Lower leg skin (tissue), 4 donors: ENCODE measurements around the gene ZNF821. TPM values are rescaled to one million over a fixed set of nuclear protein-coding genes. Genes with fewer than 3 reads are reported as not detected.

ENCODE experiments used
- DNase-seq, 2 donors: peaks; one replicate each; pipeline ENCODE4 v3.0.0-alpha.2; 2019; ENCODE audit warnings: low spot score in 2 of 2
- H3K4me3 ChIP-seq: fragments of 200-600 bp; sonication (generic); 2 replicates; pipeline ENCODE4 v1.5.1; 2017; ENCODE audit warnings: mild to moderate bottlenecking, low read depth; ENCODE audit not compliant: poor library complexity, severe bottlenecking
- CTCF ChIP-seq, 3 donors: fragments of 450-650 bp; IDR thresholded peaks; one replicate each; pipeline ENCODE4 v1.5.1; 2016; ENCODE audit warnings: antibody characterized with exemption in 3 of 3, mild to moderate bottlenecking in 3 of 3, moderate library complexity in 2 of 3
- POLR2A ChIP-seq, 2 donors: fragments of 450-650 bp; IDR thresholded peaks; one replicate each; pipeline ENCODE4 v1.6.1; 2016 to 2017; ENCODE audit warnings: antibody characterized with exemption in 2 of 2, mild to moderate bottlenecking in 1 of 2, moderate library complexity in 1 of 2
- WGBS, 2 donors: methylation state at CpG; one replicate each; pipeline ENCODE4 v1.1.5; 2018; 5-methylcytosine and 5-hydroxymethylcytosine counted together
- intact Hi-C: fragments of 100-400 bp; cut with DNase I; formaldehyde crosslinking; loops from one replicate; pipeline ENCODE4 v1.15.0; 2023; ENCODE audit warnings: low total_unique reads
- total RNA-seq, 4 donors: library from RNA; depleted of rRNA; stranded (reverse); fragments of >200 nt; gene quantifications; one replicate each; pipeline ENCODE4 v1.1.0, GENCODE V29; 2016

ZNF821 gene
- total RNA-seq, 4 donors from 2014 or later: 13.6 to 21.0 (median 17.2) TPM

DNA sequence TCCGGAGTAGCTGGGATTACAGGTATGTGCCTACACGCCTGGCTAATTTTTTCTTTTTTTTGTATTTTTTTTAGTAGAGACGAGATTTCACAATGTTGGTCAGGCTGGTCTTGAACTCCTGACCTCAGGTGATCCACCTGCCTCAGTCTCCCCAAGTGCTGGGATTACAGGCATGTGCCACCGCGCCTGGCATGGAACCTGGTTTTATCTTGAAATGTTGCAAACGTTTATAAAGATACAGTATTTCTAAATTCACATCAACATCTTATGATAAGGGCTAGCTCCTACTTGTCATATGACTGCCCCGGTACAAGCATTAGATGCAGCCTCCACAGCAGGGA, 9.9 kb upstream of the ZNF821 start:
- WGBS, 2 donors: 37 to 46% methylated on average over 7 of the region's 7 CpGs
- H3K4me3 ChIP-seq: no peak overlapping the region
- intact Hi-C loops: no loop called here
- TF ChIP-seq POLR2A (IDR thresholded peaks at IDR 0.05) (no peak), CTCF (IDR thresholded peaks at IDR 0.05) (no peak)
- DNase-seq: peak in 1 of 2 donors; percentile 80

- 91 to 99% methylated on average over 3 of the region's 3 CpGs for WGBS, 2 donors
These were observed 5.2 kb upstream of the ZNF821 start for GRCh38 chr16:71889147-71889546.

GRCh38 chr16:71885261-71885650, 1.3 kb upstream of the ZNF821 start:
- 41% methylated on average over 4 of the region's 4 CpGs for WGBS, 2 donors
- no peak for DNase-seq
- TF ChIP-seq CTCF (IDR thresholded peaks at IDR 0.05) (no peak), POLR2A (IDR thresholded peaks at IDR 0.05) (no peak)
- intact Hi-C loops: loop anchor here (10.0 kb wide), 1 partner anchor 80 kb away; the partner anchor contains the start of gene AP1G1
- H3K4me3 ChIP-seq: no peak overlapping the region

More at GRCh38 chr16:71889147-71889546, 5.2 kb upstream of the ZNF821 start:
- DNase-seq: no peak
- TF ChIP-seq POLR2A (IDR thresholded peaks at IDR 0.05) (no peak), CTCF (IDR thresholded peaks at IDR 0.05) (no peak)
- intact Hi-C loops: loop anchor here (10.0 kb wide), 1 partner anchor 84 kb away; the partner anchor contains the start of gene AP1G1
- H3K4me3 ChIP-seq: no peak overlapping the region

DNA sequence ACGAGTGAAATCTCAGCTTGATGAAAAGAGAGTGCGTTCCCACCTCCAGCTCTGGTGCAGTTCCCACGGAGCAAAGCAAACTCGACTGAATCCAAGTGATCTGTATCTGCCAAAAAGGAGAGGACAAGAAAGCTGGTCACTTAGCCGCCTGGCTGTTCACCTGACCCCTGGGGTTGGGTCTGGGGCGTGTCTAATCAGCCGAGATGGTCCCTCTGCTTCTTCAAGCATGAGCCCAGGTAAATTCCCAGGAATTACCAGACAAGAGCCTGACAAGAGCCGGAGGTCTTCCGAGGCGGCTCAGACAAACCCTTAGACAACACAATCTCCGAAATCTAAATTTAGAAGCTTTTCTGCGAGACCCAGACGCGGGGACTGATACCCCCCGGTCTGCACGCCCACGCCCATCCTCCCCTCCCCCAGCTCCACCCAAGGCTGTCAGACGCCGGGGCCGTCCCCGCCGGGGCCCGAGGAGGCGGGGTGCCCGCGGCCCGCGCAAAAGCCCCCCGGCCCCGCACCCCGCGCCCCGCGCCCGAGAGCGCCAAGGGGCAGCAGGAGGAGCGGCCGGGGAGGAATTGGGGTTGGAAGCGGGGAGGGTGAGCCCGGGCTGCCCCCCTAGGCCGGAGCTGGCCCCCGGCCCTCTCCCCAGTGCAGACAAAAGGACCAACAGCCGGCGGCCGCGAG, 674 bp downstream of the ZNF821 start:
- 1 to 2% methylated on average over 25 to 29 of the region's 46 CpGs for WGBS, 2 donors

GRCh38 chr16:71882505-71883167, 1.3 kb downstream of the ZNF821 start:
- peak; percentile 82 for DNase-seq
- H3K4me3 ChIP-seq: no peak overlapping the region
- WGBS, 2 donors: 5% methylated on average over 9 of the region's 9 CpGs
- TF ChIP-seq POLR2A (IDR thresholded peaks at IDR 0.05) (no peak), CTCF (IDR thresholded peaks at IDR 0.05) (peak in 1 of 3 donors; percentile 78)
- intact Hi-C loops: loop anchor here (10.0 kb wide), 1 partner anchor 78 kb away; the partner anchor contains the start of gene AP1G1

More for the DNA sequence above, 674 bp downstream of the ZNF821 start:
- TF ChIP-seq POLR2A (IDR thresholded peaks at IDR 0.05) (no peak), CTCF (IDR thresholded peaks at IDR 0.05) (no peak)
- DNase-seq: peak in 1 of 2 donors; percentile 85
- H3K4me3 ChIP-seq: peak overlapping the region; percentile 98
- intact Hi-C loops: loop anchor here (10.0 kb wide), 1 partner anchor 79 kb away; the partner anchor contains the start of gene AP1G1
